CD4-positive, alpha-beta T cell treated with Interleukin-4 for 1 hour (primary cell): ENCODE measurements around the gene SRM.
"Not testable (repeated sequence)": the region's sequence is repeated elsewhere in the genome, so short reads cannot be mapped to it uniquely, and the experiment has no call there.

Source experiments
- DNase-seq, 2 donors: peaks; one replicate each; pipeline ENCODE4 v3.0.0-alpha.2; 2020 to 2022

SRM gene

DNA sequence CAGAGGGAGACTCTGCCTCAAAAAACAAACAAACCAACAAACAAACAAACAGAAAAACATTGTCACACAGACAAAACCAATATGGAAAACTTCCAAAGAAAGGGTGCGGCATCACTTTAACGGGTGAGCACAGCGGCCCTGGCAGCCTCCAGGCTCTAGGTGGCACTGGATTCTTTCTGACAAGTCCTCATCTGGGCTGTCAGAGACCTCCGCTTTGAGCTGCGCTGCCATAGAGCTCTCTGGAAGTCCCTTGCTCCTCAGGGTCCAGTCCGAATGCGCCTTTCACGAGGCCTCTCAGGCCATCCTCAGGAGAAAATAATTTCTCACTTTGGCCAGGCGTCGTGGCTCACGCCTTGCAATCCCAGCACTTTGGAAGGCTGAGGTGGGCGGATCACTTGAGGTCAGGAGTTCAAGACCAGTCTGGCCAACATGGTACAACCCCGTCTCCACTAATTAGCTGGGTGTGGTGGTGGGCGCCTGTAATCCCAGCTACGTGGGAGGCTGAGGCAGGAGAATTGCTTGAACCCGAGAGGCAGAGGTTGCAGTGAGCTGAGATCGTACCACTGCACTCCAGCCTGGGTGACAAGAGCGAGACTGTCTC is 4.2 kb upstream of the SRM start:
- not testable (repeated sequence) for DNase-seq

DNA sequence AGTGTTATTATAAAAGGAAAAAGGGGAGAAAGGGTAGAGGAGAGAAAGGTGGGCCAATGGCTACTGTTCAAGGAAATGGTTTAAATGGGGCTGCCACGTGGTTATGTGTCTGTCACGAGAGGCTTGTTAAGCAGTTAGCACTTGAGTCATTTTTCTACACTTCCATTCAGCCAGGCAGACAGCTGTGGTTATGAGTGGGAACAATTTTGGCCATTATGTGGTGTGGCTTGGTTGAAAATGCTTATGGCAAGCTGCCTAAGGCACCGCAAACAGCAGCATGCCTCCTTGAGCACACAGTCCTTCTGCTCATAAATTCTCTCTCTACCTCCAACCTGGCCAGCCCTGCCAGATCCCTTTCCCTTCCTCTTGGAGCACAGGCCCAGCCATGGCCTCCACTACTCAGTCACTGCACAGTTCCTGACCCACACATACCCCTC is 3.2 kb upstream of the SRM start:
- DNase-seq, result peak in 1 of 2 donors; percentile 20

DNA sequence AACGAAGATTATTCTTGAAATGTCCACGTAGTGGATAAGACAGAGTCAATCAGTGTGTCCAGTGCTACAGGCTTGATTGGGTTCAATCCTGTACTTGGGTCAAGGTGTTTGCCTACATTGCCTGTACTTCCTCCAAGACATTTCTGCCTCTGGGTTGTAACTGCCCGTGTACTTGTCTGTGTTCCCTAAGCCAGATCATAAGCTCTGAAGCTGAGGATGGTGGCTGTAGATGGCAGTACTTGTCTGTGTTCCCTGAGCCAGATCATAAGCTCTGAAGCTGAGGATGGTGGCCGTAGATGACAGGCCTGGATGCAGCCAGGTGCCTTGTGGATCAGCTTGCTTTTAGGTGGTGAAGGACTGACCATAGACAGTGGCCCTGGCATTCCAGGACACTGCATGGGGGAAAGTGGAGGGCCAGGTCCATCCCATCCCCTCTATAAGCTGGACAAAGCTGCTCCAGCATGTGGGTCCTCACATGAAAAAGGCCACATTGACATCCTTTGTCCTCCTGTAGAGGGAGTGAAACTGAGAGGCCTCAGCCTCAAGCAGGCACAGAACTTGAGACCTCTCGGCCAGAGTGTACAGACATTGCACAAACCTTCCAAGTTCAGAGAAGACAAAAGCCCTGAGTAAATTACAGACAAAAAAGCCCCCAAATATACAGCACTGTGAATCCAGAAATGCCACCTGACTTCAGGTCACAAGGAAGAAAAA is 2.0 kb upstream of the SRM start:
- no peak for DNase-seq

DNA sequence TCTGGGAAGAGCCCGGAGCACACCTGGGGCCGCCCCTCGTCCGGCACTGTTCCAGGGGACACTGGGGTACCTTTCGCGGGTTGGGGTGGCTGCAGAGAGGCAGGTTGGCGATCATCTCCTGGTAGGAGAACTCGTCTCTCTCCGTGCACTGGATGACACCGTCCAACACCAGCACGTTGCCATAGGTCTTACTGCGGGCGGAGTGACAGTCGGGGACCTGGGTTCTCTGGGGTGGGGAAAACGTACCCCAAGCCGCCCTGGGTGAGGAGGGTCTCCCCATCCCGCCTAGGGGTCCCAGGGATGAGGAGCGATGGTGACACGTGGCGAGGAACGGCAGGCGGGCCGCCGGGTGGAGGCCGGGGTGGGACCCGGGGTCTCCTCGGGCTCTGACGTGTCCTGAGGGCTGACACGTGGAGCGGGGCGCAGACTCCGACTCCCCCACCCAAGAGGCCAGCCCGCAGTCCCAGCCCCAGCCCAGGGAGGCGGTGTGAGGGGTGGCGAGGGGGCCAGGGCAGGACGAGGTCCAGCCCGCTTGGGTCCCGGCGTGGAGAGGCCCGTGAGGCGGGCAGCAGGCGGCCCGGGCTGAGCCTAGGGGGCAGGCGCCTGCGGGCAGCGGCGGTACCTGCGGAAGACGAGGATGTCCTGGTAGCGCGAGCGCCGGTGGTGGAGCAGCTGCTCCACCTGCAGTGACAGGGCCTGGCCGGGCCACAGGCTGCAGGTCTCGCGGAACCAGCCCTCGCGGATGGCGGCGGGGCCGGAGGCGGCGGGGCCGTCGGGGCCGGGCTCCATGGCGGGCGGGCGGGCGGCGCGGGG is 457 bp downstream of the SRM start:
- no peak for DNase-seq

DNA sequence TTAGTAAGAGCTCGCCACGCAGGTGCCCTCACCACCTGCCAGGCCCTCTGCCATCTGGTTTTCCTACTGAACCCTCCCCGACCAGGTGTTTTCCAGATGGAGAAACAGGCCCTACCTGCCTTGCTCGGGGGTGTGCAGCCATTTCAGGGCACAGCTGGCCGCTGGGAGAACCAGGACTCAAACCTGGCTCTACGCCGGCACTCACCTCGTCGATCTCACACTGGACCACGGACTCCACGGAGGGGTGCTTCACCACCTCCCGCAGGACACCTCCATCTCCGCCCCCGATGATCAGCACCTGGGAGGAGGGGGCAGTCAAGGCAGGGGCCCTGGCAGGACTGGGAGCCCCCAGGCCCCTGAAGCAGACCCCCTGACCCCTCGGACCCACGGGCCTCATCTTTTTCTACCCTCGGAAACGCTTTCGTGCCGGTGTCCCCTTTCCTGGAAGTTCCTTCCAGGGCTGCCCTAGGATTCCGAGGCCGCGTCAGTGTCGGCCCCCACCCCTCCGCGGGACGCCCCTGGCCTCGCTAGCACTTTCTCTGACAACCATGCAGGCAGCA is 1.1 kb downstream of the SRM start:
- DNase-seq, result no peak

DNA sequence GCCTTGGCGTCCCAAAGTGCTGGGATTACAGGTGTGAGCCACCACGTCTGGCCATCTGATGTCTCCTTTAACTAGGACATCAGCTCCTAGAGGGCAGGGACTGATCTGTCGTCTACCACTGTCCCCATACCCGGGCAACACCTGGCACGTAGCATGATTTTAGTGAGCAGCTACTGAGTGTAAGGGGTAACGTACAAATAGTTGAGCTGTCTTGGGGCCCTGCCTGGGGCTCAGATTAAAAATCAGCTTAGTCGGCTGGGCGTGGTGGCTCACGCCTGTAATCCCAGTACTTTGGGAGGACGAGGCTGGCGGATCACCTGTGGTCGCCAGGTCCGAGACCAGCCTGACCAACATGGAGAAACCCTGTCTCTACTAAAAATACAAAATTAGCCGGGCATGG is 1.8 kb downstream of the SRM start:
- no peak for DNase-seq

DNA sequence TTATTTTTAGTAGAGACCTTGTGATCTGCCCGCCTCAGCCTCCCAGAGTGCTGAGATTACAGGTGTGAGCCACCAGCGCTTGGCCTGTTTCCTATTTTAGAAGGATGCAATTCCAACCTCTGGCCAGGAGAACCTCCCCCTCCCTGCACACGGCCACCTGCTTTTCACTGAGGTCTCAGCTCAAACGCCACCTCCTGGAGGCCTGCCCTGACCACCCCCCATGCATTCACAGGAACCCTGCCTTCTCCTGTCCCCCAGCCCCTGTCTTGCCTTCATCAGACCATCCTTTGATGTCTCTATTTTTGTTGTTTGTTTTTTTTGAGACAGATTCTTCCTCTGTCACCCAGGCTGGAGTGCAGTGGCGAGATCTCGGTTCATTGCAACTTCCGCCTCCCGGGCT is 2.3 kb downstream of the SRM start:
- no peak for DNase-seq

DNA sequence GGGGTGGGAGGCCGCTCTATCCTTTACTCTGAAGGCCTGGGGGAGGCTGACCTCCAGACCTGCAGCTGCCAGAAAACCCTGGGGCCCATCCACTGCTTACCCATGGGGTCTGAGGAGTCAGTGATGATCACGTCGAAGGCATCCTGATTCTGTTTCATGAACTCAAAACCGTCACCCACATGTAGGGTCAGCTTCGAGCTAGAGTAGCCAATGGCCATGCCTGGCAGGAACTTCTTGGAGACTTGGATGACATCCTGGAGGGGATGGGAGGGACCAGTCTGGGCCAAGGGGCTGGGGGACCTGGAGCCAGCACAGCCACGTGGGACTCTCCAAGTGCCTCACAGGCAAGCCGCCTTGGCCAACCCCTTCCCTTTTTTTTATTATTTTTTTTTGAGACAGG is 3.3 kb downstream of the SRM start:
- DNase-seq, result no peak

DNA sequence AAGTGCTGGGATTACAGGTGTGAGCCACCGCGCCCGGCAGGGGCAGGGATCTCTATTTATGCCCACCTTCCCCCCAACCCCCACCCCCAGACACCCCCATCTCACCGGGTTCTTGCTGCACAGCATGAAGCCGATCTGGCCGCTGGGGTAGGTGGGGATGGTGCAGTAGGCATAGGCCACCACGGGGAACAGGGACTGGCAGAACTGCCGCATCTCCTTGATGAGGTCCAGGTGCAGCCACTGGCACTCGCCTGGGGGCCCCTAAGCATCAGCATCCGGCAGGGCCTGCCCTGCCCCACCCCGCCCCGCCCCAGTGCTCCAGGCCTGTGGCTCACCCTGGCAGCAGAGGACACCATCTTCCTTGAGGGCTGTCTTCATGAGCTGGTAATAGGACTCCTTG is 4.1 kb downstream of the SRM start:
- DNase-seq, result no peak

DNA sequence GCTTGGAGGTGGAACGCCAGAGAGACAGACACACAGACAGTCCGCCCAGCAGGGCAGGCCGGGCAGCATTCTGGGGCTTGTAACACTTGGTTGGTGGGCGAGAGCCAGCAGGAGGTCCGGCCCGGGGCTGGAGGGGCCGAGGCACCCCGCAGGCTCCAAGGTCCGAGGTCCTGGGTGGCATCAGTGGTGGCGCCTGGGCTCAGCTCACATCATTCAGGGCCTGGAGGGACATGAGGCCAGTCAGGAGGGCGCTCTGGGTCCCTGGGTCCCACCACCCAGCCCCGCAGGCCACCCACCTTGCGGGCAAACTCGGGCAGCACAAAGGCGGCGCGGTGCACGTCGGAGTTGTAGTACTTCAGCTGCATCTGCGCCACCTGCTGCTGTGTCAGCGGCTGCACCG is 5.2 kb downstream of the SRM start:
- DNase-seq, result no peak

DNA sequence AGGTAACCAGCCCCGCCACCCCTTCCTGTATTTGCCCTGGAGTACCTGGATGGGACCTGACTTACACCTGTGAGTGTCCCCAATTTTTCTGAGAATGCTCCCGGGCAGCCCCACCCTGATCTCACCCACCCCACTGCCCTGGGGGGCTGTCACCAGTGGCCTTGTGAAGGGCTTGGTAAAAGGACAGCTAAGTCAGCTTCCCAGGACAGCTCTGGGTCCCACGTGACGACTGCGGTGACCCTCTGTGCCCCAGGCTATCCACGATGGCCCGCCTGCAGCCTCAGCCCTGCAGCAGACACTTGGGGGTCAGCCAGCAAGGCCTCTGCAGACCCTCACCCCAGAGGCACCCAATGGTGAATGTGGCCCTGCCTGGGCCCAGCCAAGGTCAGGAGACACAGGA is 5.6 kb downstream of the SRM start:
- DNase-seq, result no peak

DNA sequence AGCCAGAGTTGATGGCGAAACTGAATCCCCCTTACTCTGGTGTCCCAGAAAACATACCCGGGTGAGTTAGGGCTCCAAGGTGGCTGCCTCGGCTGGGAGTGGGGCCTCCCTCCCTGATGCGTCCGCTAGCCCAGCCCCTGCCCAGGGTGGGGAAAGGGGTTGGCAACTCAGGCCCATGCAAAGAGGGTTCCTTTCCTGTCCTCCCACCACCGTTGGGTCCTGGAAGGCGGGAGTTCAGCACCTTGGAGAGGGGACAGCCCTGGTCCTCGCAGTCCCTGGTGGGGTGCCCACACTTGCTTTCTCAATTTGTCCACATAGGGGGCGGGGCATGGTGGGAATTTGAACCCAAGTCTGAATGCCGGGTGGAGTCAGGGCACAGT is 6.1 kb downstream of the SRM start:
- DNase-seq, result no peak

DNA sequence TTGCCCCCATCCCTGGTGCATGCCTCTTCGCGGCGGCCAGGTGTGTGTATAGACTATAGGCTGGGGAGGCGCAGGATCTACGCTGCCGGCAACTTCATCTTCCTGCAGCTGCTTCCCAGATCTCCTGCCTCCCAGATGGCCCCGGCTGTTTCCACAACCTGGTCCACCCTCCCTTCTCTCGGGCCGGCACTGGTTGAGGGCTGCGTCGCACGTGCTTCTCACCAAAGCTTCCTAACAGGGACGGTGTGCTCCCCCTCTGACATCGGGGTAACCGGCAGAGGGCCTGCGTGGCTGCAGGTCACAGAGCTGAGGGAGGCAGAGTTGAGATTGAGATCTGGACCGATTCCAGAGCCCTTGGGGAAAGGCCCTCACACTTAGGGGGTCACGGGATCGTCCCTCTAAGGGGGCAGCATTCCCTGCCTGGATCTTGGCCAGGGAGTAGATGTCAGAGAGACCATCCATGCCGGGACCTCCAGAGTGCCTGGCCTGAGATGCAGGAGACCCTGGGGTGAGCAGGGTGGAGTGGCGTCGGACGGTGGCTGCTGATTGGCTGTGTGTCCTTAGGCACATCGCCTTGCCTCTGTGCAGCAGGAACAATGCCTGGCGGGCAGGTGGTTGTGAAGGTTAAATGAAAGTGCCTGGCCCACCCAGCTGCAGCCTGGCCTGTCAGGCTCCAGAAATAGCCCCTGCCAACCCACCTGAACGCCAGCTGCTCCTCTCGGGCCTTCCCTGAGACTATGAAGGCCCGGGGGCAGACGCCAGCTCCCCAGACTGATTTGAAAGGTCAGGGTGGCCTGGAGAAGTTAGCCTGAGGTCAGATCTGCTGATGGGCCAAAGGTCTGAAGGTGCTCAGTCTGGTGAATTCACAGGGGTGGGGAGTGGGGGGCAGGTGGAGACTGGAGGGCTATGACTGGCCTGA is 6.7 kb downstream of the SRM start:
- no peak for DNase-seq

DNA sequence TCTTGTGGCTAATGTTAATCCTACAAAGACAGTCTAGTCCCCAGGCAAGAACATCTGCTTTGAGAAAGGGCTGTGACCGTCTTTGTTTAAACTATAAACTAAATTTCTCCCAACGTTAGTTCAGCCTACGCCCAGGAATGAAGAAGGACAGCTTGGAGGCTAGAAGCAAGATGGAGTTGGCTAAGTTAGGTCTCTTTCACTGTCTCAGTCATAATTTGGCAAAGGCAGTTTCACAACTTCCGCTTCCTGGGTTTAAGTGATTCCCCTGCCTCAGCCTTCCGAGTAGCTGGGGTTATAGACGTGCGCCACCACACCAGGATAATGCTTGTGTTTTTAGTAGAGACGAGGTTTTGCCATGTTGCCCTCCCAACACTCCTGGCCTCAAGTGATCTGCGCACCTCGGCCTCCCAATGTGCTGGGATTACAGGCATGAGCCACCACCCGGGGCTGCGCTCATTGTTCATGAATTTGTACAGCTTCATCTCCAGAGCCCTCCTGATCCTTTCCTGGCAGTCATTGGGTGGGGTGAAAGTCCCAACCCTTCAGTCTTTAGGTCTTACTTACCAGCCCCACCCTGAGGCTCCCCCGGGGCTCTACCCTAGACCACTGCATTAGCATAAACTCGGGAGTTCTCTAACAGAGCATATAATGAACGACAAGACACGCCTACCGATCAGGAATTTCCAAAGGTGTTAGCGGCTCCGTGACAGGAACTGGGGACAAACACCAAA is 7.9 kb downstream of the SRM start:
- DNase-seq, result no peak

DNA sequence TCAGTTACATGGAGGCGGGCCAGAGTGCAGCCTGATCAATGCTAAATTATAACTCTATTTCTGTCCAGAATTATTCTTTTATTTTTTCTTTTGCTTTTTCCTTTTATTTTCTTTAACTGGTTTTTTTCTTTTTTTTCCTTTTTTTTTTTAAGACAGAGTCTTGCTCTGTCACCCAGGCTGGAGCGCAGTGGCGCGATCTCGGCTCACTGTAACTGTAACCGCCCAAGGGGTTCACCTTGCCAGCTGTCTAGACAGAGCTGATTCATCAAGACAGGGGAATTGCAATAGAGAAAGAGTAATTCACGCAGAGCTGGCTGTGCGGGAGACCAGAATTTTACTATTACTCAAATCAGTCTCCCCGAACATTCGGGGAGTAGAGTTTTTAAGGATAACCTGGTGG is 8.7 kb downstream of the SRM start:
- DNase-seq, result not testable (repeated sequence)

DNA sequence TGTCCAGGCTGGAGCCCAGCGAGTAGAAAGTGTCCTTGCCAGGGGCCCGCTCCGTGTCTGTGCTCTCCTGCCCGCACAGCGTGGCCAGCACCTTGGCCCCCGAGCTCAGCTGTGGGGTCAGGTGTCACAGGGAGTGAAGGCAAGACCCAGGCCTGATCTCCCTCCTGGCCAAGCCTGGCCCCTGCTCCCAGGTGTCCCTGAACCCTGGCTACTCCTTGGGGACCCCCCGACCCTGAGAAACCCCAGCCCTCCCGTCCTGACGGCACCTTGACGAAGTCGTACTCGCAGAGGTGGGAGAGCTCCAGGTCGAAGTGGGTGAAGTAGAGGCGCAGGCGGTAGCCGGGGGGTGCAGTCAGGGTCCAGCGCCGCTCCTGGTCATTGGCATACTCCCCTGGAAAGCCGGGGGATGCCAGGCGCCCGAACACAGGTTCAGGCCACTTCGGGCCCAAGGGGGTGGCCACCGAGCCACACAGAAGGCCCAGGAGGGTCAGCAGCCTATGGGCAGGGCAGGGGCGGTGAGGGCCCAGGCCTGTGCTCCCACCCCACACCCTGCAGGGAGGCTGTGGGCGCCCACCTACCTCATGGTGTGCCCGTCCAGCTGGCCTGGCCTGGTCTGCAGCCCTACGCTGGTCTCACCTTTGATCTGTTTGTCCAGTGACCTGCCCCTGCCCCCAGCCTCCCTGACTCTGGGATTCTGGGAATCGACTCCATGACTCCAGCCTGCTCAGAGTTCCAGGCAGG is 13.0 kb downstream of the SRM start, which contains the start of gene MASP2:
MASP2 (minus strand) TSS at position 615 of the 741 bp plus-strand sequence; CDS start at position 583, 32 bp downstream.
- DNase-seq, result no peak

DNA sequence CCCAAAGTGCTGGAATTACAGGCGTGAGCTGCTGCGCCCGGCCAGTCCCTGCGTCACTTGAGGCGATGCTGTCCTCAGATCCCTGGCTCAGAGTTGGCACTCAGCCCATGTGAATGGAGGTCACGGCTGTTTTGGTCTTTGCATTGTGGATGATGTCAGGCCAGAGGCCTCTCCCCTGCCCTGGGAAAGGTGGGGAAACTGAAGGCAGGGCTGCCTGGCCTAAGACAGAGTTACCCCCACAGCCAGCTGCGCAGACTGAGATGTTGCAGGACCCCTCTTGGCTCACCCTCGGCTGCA is 13.6 kb downstream of the SRM start:
- DNase-seq, result no peak

DNA sequence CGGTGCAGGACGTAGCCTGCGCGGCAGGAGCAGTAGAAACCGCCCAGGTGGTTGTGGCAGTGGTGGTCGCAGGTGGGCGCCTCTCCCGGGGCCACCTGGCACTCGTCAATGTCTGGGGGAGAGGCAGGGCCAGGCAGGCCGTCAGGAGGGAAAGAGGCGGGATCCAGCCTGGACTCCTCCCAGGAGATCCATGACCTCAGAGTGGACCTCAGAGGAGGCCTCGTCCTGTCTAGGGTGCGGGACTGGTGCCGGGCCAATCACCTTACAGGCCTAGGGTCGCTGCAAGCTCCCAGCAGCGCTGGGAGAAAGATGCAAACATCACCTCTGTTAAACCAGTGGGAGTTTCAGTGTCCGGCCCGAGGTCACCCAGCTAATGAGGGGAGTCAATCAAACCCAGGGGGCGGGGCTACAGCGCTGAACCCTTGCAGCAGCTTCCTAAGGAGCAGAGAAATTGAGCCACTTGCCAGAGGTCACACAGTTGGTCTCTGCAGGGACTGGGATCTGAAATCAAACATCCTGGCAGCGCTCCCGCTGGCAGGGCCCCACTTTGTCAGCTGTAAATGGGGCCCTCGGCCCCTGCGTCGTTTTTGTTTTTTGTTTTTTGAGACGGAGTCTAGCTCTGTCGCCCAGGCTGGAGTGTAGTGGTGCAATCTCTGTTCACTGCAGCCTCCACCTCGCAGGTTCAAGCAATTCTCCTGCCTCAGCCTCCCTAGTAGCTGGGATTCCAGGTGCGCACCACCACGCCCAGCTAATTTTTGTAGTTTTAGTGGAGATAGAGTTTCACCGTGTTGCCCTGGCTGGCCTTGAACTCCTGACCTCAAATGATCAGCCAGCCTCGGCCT is 14.2 kb downstream of the SRM start:
- DNase-seq, result no peak

DNA sequence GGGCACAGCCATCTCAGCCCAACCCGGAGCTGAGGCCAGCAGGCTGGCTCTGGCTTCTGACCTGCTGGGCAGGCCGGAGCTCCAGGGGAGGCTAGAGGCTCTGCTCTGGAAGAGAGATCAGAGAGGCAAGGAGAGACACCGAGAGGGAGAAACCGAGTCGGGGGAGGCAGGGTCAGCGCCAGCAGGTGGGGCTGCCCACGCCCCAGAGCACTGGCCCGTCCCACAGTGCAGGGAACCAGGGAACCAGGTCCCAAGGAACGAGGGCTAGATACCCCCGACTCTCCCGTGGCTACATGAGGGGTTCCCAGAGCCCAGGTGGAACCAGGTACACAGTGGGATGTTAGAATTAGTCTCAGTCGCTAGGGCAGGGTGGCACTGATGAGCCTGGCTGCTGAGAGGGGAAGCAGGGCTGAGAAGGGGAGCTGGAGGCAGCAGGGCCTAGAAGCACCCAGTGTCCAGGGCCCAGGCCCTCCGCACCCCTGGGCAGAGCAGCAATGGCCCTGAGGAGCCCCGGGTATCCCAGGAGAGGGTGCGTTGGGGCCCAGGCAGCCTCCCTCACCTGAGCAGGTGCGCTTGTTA is 14.9 kb downstream of the SRM start:
- no peak for DNase-seq
